ENCODE measurements around the gene SRPK3.

The SRPK3 gene

DNA sequence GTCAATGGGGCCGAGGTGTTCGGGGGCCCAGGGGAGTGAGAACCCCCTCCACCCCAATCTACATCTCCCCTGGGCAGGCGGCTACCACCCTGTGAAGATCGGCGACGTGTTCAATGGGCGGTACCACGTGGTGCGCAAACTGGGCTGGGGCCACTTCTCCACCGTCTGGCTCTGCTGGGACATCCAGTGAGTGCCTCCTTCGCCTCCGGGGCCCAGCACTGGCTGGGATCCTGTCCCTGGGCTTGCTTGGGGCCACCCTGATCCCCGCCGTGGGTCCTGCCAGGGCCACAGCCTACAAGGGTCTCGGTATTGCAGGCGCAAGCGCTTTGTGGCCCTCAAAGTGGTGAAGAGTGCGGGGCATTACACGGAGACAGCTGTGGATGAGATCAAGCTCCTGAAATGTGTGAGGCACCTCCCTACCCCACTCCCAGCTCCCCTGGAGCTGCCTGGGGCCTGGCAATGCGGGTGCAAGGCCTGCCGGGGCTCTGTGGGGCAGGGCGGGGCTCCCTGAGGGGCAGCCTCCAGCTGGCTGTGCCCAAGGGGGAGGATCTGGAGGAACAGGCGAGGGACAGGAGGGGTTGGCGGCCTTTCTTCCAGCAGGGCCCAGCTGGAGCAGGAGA is 697 bp downstream of the SRPK3 start:
- DNase-seq (ENCODE audit: low read depth, low spot score) = no peak
- no peak overlapping the region for H3K27ac ChIP-seq

DNA sequence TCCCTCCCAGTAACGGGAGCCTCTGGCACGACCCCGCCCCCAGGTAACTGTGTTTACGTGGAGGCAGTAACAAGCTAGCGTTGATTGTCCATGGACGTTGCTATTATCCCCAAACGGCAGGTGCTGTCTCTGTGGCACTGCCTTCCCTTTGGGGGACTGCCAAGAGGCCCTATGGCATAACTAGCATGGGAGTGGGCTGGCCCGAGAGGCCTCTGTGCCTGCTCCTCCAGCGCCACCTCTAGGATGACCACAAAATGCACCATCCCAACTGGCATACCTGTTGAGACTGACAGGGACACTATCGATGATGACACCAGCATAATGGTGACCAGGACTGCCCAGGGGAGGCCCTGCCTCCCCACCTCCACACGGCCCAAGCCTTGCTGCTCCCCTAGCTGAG is 1.5 kb downstream of the SRPK3 start:
- DNase-seq (ENCODE audit: low read depth, low spot score) = no peak
- H3K27ac ChIP-seq = no peak overlapping the region

DNA sequence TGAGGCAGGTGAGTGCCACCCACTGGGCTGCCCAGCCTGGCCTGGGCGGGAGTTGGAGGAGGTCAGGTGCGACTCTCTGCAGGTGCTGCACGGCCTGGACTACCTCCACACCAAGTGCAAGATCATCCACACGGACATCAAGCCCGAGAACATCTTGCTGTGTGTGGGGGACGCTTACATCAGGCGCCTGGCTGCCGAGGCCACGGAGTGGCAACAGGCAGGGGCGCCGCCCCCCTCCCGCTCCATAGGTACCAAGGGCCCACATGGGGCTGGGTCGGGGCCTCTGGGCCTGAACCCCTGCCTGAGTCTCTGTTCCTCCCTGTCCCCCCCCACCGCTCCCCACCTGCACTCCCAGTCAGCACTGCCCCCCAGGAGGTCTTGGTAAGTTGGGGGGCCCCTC is 2.0 kb downstream of the SRPK3 start:
- no peak overlapping the region for H3K27ac ChIP-seq
- DNase-seq (ENCODE audit: low read depth, low spot score) = no peak

DNA sequence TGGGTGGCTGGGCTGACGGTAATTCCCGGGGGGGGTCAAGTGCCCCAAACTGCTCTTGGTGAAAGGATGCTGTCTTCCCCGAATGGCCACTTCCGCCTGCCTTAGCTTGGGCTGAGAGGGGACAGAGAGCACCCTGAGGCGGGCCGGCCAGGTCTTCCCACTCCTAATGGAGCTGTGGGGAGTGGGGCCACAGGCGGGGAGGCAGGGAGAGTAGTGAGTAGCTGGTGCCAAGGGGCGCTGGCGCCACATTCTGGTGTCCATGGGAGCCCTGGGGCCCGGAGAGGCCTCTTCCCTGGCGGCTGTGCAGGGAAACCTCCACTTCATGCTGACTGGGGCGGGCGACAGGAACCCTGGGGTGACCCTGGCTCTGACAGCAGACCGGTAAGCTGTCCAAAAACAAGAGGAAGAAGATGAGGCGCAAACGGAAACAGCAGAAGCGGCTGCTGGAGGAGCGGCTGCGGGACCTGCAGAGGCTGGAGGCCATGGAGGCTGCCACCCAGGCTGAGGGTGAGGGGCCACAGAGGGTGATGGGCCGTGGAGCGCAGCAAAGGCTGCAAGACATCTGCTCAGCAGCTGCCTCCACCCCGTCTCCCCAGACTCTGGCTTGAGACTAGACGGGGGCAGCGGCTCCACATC is 2.7 kb downstream of the SRPK3 start:
- DNase-seq (ENCODE audit: low read depth, low spot score) = no peak
- H3K27ac ChIP-seq = no peak overlapping the region

DNA sequence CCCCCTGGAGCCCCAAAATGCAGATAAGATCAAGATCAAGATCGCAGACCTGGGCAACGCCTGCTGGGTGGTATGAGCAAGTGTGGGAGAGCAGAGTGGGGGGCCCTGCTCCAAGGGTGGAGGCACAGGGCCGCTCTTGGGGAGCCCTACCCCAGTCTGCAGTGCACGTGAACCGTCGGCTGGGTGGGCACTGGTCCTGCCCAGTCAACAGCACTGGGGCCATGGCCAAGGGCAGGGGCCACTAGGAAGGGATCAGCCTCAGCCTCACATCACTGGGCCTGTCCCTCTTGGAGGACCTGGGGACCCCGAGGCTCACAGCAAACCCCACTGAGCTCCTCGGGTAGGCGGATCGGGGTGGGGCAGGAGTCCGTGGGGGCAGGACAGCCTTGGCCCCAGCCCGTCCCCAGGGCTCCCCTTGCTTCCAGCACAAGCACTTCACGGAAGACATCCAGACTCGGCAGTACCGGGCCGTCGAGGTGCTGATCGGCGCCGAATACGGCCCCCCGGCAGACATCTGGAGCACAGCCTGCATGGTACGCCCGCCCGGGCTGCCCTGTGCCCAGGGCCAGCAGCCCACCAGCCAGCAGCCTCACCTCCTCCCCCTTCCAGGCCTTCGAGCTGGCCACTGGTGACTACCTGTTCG is 3.6 kb downstream of the SRPK3 start:
- no peak for DNase-seq (ENCODE audit: low read depth, low spot score)
- H3K27ac ChIP-seq = no peak overlapping the region

DNA sequence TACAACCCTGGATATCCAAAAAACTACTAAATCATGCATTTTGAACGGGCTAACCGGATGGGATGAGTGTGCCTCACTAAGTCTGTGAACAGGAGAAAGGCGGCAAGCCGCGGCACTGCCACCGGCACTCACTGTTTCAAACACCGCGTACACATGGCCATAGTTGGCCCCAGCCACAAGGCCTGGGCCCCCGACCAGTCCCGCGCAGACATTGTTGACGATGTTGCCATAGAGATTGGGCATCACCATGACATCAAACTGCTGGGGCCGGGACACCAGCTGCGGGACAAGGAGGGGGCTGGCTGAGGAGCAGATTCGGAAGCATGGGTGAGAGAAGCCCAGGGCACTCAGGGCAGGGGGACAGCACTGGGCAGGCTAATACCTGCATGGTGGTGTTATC is 5.8 kb downstream of the SRPK3 start:
- no peak overlapping the region for H3K27ac ChIP-seq
- DNase-seq (ENCODE audit: low read depth, low spot score) = no peak

DNA sequence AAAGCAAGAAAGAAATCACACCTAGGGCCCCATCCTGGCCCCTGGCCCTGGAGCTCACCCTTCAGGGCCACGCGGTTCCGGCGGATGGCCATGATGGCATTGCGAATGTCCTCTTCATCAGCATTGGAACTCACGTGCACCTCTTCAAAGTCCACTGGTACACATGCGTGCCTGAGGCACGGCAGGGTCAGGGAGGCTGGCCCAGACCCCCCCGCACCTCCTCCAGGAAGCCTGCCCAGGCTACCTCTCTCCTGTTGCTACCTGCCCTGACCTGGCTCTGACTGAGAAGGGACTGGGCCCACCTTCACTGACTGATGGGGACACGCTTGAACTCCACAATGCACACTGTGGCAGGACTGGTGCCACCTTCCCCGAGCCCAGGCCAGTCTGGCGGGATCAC is 8.8 kb downstream of the SRPK3 start:
- no peak overlapping the region for H3K27ac ChIP-seq
- DNase-seq (ENCODE audit: low read depth, low spot score) = no peak

DNA sequence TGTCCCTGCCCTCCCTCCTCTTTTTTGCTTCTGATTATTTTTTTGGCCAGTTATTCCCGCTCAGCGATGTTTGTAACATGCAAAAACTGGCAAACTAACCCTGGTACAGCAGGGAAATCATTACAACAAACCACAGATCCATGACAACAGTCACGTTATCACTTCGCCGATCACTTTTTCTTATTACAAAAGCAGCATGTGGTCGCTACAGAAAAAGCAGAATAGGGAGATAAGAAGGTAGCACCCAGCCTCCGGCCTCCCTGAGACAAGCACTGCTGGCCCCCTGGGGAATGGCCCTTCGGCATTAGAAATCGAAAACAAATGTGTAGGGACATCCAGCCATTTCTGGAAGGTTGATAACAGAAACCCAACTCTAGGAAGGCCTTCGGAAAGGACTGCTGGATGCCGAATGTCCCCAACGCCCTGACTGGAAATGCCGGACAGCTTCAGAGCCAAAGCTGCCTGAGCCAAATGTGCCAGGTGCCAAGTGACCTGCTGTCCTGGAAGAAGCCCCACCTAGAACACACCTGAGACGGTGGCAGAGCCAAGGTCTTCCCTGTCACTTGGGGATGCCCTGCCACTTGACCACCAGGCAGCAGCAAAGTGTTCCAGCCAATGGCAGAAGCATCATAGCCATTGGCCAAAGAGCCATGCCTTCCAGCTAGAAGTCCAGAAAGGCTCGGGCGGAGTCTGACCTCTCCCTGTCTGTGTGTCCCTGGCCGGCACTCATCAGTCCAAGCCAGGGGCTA is 10.4 kb downstream of the SRPK3 start:
- H3K27ac ChIP-seq = no peak overlapping the region
- no peak for DNase-seq (ENCODE audit: low read depth, low spot score)

DNA sequence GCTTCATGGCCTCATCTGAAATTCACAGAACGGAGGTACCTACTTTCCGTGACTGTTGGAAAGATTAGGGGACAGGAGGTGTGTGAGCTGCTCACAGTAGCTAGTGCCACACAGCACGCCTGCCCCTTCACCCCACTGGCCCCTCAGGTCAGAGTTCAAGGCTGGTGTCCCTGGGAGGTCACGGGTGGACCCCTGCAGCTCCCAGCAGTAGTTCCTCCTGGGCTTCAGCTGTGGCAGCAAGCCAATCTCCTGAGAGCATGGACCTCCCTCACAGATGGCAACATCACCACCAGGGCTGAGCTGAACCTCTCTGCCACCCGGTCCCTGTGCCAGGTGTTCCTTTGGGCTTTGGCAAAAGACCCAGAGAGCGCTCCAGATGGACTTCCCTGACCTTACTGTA is 11.5 kb downstream of the SRPK3 start:
- no peak overlapping the region for H3K27ac ChIP-seq
- DNase-seq (ENCODE audit: low read depth, low spot score) = no peak

DNA sequence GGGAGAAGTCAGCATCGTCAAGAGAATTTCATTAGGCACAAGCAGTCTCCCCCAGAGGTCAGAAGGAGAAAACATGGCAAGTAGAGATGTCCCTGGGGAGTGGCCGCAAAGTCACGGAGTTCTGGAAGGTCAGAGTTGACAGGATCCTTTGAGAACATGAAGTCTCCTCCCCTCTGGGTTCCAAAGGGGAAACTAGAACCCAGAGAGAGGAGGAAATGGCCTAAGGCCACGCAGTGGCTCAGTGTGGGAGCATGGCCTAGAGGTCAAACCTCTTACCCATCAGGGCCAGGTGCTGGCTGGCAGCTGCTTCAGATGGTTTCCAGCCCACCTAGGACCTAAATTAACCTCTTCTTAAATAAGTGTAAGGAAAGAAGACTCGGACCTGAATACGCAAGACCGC is 12.4 kb downstream of the SRPK3 start:
- DNase-seq (ENCODE audit: low read depth, low spot score) = no peak
- peak overlapping the region; percentile 80 for H3K27ac ChIP-seq

DNA sequence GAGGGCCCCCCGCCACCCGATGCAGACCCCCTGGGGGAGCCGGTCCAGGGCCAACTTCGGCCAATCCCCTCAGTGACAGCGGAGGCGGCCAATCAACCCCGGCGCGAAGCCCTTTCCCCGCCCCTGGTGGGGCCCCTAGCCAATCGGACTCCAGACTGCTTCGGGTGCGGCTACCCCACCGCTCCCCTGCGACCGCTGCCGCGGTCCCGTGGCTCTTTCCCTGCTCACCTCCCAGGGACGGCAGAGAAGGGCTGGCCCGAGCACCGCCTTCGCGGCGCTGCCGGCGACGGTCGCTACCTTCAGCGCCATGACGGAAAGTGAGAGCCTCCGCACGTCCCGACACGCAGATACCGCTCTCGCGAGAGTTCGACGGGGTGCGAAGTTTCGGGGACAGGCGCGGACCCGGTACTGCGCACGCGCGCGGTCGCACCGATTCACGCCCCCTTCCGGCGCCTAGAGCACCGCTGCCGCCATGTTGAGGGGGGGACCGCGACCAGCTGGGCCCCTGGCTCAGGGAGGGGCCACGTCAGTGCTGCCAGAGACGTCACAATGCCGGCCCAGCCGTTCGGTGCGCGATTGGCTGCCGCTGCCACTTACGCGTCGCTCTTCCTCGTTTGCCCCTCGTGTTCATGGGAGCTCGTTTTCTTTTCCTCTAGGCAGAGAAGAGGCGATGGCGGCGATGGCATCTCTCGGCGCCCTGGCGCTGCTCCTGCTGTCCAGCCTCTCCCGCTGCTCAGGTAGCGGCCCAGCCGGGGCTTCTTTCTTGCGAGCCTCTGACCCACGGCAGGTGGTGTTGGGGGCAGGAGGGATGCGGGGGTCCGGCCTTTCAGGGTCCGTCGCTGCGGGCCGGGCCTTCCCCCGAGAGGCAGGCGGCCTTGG is 13.4 kb downstream of the SRPK3 start, which contains the start of the genes IDH3G and SSR4:
Gene IDH3G, minus strand, starts transcription at position 358 of the 879 bp plus-strand sequence. Its CDS starts 49 bp downstream, at position 309.
Gene SSR4, plus strand, starts transcription at position 651 of the 879 bp plus-strand sequence. Its CDS starts 20 bp downstream, at position 671.
- peak within 1 kb of the TSS; percentile 80 for H3K27ac ChIP-seq
- peak; percentile 68 for DNase-seq (ENCODE audit: low read depth, low spot score)

DNA sequence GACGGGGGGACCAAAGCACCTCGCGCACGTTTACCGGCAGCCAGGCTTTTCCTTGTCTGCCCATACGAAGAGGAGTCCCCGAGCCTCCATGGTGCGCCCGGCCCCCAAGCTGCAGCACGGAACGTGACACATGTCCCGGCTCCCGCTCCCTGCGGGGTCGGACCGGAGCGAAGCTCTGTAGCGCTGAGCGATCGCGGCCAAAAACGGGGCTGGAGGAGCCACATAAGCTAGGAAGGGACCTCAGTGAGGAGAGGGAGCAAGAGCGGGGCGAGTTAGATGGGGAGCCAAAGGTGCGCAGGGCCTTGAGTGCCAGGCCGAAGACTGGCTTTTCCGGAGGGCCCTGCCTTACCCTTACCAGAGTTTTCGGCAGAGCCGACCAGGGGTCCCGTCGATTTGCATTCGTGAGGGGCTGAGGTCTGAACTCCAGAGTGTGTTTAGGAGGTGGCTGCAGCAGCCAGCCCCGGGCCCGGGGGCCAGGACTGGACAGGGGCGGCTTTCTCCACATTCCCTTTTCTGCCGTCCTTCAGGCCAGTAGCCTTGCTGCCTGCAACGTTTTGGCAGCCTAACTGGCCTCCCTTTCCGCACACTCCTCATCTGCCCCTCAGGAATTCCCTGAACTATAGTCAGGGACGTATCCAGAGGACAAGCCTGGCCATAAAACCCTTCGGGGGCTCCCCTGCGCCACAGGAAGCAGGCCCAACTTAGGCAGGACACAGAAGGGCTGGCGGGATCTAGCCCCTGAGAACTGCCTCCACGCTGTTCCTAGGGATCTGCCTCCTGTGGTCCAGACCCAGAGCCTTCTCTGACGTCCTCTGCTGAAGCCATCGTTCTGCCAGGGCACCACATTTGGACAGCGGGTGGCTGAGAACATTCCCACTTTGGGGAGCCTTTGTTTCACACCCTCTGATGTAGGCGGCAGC is 14.3 kb downstream of the SRPK3 start:
- peak overlapping the region; percentile 80 for H3K27ac ChIP-seq
- no peak for DNase-seq (ENCODE audit: low read depth, low spot score)

DNA sequence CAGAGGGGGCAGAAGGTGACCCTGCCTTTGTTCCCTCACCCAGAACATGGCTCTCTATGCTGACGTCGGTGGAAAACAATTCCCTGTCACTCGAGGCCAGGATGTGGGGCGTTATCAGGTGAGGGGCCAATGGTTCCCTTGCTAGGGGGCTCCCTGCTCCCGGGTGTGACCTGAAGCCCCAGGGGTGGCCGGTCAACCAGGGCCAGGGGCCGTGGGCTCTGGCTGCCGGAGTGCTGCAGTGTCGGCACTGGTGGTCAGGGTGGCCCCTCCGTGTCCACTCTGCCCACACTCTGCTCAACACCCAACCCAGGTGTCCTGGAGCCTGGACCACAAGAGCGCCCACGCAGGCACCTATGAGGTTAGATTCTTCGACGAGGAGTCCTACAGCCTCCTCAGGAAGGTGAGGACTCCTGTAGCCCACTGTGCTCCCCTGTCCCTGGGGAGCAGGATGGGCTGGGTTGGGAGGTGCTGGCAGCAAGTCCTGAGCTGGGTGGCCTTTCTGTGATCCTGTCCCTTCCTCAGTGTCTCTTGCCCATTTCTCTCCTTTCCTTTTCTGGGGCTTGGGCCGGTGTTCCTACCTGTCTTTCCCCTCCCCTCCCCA is 16.7 kb downstream of the SRPK3 start:
- no peak overlapping the region for H3K27ac ChIP-seq
- no peak for DNase-seq (ENCODE audit: low read depth, low spot score)

DNA sequence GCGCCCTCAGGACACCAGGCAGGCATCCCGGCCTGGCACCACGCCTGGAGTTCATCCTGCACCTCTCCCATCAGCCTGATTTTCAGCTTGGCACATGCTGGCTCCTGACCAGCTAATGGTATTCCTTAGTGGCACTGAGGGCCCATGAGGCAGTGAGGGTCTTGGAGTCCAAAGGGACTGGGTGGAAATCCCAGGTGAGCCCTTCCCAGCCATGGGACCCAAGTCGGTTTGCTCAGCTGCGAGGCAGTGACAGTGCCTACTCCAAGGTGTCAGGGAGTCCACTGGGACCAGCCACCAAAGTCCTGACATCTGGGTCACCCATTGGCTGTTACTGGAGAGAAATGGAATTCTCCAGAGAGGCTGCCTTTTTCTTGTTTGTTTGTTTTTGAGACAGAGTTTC is 18.5 kb downstream of the SRPK3 start:
- H3K27ac ChIP-seq = no peak overlapping the region
- DNase-seq (ENCODE audit: low read depth, low spot score) = no peak

DNA sequence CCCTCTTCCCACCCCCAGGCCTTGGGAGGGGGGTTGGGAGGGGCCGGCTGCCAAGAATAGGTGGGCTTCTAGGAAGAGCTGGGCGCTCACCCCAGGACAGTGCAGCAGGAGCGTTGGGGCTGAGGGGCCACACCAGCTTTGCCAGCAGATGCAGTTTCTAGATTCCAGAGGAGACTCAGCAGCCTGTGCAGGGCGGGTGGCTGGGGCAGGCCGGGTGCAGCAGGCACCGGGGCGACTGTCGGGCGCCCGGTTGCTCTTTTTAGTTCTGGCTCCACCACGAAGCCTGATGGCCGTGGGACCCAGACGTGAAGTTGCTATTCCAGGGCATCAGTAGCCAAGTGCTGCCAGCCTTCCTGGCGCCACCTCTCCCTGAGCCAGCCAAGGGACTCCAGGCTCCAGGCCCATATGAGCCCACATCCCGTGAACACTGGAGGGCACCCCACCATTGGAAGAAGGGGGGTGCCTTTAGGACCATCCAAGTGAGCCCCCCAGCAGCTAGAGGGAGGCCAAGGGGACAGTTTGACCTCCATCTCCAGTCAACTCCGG is 19.4 kb downstream of the SRPK3 start:
- no peak overlapping the region for H3K27ac ChIP-seq
- no peak for DNase-seq (ENCODE audit: low read depth, low spot score)

DNA sequence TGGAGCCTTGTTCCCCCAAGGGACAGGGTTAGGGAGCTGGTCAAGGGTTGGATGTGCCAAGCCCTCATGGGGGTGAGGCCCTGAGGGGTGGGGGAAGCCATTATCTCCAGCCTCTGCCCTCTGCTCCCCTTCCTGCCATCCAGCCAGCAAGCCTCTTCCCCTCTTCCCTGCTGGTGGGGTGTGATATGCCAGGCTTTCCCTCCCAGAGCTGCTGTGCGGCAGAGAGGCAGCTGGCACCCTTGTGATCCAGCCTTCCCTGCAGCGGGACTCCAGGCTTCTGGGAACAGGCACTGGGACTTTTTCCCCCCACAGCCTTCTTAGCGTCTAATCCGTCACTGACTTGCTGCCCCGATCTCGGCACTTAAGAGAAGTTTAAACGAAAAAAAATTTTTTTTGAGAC is 19.9 kb downstream of the SRPK3 start:
- DNase-seq (ENCODE audit: low read depth, low spot score) = no peak
- no peak overlapping the region for H3K27ac ChIP-seq

DNA sequence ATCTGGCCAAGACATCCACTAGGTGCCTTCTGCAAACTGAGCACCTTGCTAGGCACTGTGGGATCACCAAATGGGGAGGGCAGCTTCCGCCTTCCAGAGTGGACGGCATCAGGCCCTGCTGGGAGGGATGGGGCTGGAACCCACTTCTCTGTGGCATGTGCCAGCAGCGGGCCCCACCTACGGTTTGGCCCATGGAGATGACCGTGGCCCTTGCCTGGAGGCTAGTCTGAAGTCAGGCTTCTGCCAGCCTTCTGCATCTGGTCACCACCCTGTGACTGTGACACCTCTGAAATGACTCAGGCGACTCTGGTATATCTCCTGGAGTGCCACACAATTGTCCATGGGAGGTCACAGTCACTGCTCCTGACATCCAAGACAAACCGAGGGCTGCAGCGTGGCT is 20.8 kb downstream of the SRPK3 start:
- no peak overlapping the region for H3K27ac ChIP-seq
- DNase-seq (ENCODE audit: low read depth, low spot score) = no peak

DNA sequence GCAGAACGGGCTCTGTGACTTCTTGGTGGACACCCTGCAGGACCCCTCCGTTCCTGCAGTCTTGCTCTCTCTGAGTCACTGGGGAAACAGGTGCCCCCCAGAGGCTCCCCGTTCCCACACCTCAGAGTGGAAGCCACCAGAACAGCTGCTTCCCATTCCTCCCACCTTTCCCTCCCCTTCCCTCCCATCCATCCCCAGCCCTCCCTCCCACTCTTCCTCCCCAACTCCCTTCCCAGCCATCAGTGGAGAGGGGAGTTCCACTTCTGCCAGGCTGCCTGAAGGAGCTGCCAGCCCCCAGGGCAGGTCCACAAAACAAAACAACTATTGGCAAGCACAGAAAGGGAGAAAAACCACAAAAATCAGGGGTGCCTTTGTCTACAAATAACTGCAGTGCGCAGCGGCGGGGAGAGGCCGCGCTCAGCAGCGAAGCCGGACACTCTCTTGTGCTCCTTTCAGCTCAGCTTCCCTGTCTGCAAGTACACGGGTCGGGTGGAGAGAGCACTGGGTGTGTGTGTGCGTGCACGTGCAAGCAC is 21.7 kb downstream of the SRPK3 start:
- no peak for DNase-seq (ENCODE audit: low read depth, low spot score)
- no peak overlapping the region for H3K27ac ChIP-seq
